ENCODE data around the gene SEZ6L2.

DNA sequence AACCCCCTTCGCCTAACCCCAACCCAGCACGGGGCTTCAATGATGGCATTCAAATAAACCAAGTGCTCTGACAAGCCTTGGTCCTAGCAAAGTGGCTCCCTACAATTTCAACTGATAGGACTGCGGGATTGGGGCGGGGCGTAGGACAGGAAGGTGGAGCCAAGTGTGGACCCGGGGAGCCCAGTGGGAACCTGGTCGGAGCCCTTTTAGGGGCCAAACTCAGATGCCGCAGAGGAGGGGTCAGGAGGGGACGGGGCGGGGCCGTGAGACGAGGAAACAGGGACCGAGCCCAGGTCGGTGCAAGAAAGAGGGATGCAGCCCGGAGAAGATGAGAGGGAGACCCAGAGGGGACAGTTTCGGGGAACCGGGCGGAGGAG, 23.1 kb downstream of the SEZ6L2 start:
- TF ChIP-seq, protein P1, sequence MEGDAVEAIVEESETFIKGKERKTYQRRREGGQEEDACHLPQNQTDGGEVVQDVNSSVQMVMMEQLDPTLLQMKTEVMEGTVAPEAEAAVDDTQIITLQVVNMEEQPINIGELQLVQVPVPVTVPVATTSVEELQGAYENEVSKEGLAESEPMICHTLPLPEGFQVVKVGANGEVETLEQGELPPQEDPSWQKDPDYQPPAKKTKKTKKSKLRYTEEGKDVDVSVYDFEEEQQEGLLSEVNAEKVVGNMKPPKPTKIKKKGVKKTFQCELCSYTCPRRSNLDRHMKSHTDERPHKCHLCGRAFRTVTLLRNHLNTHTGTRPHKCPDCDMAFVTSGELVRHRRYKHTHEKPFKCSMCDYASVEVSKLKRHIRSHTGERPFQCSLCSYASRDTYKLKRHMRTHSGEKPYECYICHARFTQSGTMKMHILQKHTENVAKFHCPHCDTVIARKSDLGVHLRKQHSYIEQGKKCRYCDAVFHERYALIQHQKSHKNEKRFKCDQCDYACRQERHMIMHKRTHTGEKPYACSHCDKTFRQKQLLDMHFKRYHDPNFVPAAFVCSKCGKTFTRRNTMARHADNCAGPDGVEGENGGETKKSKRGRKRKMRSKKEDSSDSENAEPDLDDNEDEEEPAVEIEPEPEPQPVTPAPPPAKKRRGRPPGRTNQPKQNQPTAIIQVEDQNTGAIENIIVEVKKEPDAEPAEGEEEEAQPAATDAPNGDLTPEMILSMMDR (IDR thresholded peaks at IDR 0.05; ENCODE audit: low read depth, low read length), result no peak
- no peak for TF ChIP-seq EZH2phosphoT487 (IDR thresholded peaks at IDR 0.05; ENCODE audit: low read depth)
